Epithelial cell of esophagus (primary cell): ENCODE results near the gene RFWD3.

Source experiments
- DNase-seq: peaks from one replicate; pipeline ENCODE4 v3.0.0; 2010; ENCODE audit warnings: low read depth
- H3K4me3 ChIP-seq: 2 replicates; pipeline ENCODE4 v1.5.1; 2011; ENCODE audit warnings: mild to moderate bottlenecking, low read length, control low read depth
- TF ChIP-seq, protein P1 (sequence below): IDR thresholded peaks from 2 replicates; pipeline ENCODE4 v1.5.1; 2011; ENCODE audit warnings: low read depth, mild to moderate bottlenecking, low read length, control low read depth, inconsistent platforms; ENCODE audit not compliant: insufficient read depth; ENCODE audit errors: missing control alignments

Gene RFWD3

DNA sequence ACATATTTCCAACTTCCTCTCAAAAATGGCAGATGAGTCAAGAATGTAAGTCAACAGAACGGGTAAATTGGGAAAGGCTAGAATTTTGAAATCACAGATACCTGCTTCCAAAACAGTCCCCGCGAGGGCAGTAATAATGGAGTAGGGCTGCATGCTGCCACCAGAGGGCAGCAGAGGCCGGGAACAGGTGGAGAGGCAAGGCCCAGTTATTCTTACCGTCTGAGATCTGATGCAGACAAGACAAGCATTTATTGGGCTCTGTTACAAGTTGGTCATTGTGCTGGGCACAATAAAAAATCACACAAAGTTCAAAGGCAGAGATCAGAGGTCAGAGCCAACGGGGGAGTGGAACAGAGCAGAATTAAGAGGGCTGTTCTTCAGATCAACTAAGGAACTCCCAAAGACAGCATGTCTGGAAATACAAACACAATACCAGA is 42.8 kb upstream of the RFWD3 start:
- TF ChIP-seq, protein P1, sequence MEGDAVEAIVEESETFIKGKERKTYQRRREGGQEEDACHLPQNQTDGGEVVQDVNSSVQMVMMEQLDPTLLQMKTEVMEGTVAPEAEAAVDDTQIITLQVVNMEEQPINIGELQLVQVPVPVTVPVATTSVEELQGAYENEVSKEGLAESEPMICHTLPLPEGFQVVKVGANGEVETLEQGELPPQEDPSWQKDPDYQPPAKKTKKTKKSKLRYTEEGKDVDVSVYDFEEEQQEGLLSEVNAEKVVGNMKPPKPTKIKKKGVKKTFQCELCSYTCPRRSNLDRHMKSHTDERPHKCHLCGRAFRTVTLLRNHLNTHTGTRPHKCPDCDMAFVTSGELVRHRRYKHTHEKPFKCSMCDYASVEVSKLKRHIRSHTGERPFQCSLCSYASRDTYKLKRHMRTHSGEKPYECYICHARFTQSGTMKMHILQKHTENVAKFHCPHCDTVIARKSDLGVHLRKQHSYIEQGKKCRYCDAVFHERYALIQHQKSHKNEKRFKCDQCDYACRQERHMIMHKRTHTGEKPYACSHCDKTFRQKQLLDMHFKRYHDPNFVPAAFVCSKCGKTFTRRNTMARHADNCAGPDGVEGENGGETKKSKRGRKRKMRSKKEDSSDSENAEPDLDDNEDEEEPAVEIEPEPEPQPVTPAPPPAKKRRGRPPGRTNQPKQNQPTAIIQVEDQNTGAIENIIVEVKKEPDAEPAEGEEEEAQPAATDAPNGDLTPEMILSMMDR = peak; percentile 97
- H3K4me3 ChIP-seq = no peak overlapping the region
- peak; percentile 85 for DNase-seq

DNA sequence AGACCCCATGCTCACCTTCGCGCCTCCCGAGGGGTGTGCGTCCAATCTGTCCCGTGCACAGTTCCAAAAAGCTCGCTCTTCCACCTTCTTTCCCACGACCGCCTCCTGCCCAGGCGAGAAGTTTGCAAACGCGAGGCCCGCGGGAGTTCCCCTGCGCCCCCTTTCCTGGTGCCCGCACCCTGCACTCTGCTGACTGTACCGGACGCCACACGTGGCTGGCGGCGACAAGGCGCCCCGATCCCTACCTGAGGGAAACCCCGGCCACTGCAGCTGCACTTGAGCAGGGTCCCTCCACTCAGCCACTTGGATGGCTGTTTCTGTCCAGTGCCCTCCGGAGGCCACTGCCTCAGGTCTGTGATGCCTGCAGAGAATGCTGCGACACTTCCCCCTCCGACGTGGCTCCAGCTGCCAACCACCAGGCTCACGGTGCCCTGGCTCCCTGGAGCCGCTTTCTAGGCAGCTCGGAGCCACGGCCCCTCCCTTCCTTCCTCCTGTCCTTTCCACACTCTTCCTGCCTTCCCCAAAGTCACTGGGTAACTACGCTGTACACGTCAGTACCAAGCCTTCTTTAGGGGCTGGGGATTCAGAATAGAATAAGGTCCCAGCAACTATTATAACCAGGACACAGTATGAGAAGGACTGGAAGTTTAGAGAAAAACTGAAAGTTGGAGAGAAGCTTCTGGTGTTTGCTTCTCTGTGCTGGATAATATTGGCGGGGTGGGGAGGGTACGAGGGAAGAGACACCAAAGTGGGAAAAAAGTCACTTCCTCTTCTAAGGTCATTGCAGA is 34.0 kb upstream of the RFWD3 start, which contains the start of gene MLKL:
TSS of gene MLKL (minus strand) at position 425 of the 788 bp plus-strand sequence. CDS start 5,105 bp downstream, outside the sequence.
- TF ChIP-seq, protein P1 = no peak
- H3K4me3 ChIP-seq = peak within 1 kb of the TSS; percentile 79
- DNase-seq = peak; percentile 62

DNA sequence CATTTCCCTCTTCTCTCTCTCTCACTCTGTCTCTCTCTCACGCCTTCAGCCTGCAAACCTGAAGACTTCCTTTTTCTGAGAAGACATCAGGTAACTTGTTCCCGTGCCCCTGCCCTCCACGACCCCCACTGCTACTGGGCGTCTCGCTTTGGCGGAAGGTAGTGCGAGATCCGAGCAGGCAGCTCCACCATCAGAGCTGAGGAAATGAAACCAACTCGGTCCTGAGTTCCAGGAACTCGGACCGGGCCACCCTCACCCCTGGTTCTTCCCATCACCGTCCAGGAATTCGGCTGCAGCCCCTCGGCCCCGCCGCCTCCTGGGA is 33.4 kb upstream of the RFWD3 start:
- peak overlapping the region; percentile 79 for H3K4me3 ChIP-seq
- DNase-seq = no peak
- TF ChIP-seq, protein P1 = no peak

DNA sequence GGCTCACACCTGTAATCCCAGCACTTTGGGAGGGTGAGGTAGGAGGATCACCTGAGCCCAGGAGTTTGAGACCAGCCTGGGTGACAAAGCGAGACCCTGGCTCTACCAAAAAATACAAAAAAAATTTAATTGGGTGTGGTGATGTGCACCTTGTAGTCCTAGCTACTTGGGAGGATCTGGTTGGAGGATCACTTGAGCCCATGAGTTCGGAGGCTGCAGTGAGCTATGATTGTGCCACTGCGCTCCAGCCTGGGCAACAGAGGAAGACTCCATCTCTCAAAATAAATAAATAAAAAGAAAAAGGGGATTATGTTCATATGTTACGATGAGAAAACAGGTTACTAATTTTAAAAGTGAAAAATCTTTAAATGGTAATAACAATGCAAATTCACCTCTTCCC is 33.0 kb upstream of the RFWD3 start:
- H3K4me3 ChIP-seq = peak overlapping the region; percentile 79
- DNase-seq = no peak
- TF ChIP-seq, protein P1 = no peak

DNA sequence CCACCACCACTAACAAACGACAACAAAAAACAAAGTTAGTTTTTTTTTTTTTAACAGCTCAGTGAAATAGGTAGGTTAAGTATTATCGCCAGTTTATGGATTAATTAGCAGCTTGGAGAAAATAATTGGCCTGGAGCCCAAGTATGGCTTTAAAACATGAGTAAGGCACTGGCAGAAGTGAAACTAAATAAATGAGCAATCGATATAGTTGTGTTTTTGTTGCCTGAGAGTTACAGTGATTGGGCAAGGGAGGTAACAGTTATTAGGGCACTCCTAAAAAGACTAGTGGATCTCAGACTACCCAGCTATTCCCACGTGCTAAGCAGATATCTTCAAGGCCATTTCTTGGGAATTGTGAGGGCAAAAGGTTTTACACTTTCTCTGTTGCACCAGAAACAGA is 31.5 kb upstream of the RFWD3 start:
- TF ChIP-seq, protein P1 = no peak

DNA sequence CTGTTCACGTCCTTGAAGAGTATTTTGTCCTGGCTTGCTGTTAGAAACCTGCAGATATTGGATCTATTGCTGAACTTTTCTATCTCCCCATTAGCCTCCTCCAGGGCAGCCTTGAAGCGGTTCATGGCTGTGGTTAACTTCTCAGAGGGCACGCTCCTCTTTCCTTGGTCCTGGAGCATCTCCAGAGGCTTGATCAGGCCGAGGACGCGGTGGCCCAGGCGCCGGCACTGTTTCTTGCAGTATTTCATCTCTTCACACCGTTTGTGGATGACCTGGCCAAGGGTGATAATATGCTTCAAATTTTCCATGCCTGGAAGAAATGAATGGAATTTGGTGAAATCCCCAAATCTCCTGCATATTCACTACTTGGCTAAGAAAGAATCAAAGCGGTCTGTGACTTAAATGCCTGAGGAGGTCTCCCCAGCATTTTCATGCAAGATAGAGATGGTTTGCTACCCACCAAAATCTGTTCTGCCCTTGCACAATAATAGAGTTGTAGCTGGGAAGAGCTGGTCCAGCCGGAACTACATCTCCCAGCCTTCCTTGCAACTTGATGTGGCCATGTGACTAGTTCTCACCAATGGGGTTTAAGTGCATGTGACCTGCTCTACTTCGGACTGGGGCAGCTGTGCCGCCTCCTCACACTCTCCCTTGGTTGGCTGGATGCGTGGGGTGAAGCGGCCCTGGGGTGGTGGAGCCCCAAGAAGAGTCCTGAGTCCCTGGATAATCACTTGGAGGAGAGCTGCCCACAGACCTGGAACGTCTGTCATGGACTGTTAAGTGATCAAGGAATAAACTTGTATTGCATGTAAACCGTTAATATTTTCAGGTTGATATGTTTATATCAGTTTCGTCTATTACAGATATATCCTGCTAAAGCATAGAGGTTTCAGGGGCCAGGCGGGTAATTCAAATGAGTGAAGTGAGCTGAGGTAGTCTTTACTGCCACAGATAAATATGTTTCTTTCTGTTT is 29.1 kb upstream of the RFWD3 start:
- DNase-seq = peak; percentile 91
- TF ChIP-seq, protein P1 = no peak
- peak overlapping the region; percentile 51 for H3K4me3 ChIP-seq

More for the DNA sequence above, 31.5 kb upstream of the RFWD3 start:
- no peak overlapping the region for H3K4me3 ChIP-seq
- DNase-seq = peak; percentile 21
